HFFc6 (cell line): Measurements from ENCODE around the gene AFF2. TPM values are rescaled to one million over a fixed set of nuclear protein-coding genes. Genes with fewer than 3 reads are reported as not detected.

Experiments
- DNase-seq: peaks from one replicate; pipeline ENCODE4 v3.0.0-alpha.2; 2018
- H3K27ac Mint-ChIP-seq: 2 replicates; pipeline ENCODE4 v1.8.0; 2020; ENCODE audit warnings: mild to moderate bottlenecking, mixed read lengths
- H3K27me3 Mint-ChIP-seq: 2 replicates; pipeline ENCODE4 v1.8.0; 2021; ENCODE audit warnings: mild to moderate bottlenecking, moderate library complexity, mixed read lengths; ENCODE audit not compliant: insufficient read depth
- H3K36me3 Mint-ChIP-seq: 2 replicates; pipeline ENCODE4 v1.8.0; 2021; ENCODE audit warnings: low read depth, mixed read lengths
- H3K4me1 Mint-ChIP-seq: 2 replicates; pipeline ENCODE4 v1.8.0; 2020; ENCODE audit warnings: low read depth, mixed read lengths
- H3K4me3 Mint-ChIP-seq: 2 replicates; pipeline ENCODE4 v1.8.0; 2020; ENCODE audit warnings: mild to moderate bottlenecking, moderate library complexity, mixed read lengths
- H3K9me3 Mint-ChIP-seq: 2 replicates; pipeline ENCODE4 v1.8.0; 2020; ENCODE audit warnings: mild to moderate bottlenecking, mixed read lengths
- total RNA-seq, 6 experiments: library from RNA; stranded (reverse); fragmentation: NEBNext Ultra II Directional; extraction: Animal tissue kit (Norgen Biotek cat#: 25700); gene quantifications; 2 replicates in 1 of 6; 3 replicates in 5 of 6; pipeline ENCODE4 v1.2.3, GENCODE V29; 2021
- TF ChIP-seq, protein P1 (sequence below): fragments of 200-600 bp; sonication (generic); IDR thresholded peaks from 2 replicates; pipeline ENCODE4 v1.5.0; 2021; ENCODE audit warnings: antibody characterized with exemption, mild to moderate bottlenecking

AFF2 gene
- total RNA-seq, 6 experiments from 2014 or later, result not detected

DNA sequence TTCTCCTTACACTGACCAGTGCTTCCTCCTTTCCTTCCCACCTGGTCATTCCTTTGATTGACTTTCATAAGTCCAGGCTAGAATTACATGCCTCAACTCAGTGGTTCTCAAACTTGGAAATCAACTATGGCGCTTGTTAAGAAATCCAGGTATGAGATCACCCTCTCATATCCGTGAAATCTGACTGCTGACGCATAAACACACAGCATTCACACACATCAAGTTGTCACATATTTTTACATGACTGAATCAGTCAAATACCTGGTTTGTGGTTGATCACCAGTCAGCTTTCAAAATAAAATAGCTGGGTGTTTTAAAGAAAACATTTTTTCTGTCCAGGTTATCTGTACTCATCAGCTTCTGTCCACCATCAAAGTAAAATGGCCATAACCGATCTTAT is 433.5 kb downstream of the AFF2 start:
- TF ChIP-seq, protein P1, sequence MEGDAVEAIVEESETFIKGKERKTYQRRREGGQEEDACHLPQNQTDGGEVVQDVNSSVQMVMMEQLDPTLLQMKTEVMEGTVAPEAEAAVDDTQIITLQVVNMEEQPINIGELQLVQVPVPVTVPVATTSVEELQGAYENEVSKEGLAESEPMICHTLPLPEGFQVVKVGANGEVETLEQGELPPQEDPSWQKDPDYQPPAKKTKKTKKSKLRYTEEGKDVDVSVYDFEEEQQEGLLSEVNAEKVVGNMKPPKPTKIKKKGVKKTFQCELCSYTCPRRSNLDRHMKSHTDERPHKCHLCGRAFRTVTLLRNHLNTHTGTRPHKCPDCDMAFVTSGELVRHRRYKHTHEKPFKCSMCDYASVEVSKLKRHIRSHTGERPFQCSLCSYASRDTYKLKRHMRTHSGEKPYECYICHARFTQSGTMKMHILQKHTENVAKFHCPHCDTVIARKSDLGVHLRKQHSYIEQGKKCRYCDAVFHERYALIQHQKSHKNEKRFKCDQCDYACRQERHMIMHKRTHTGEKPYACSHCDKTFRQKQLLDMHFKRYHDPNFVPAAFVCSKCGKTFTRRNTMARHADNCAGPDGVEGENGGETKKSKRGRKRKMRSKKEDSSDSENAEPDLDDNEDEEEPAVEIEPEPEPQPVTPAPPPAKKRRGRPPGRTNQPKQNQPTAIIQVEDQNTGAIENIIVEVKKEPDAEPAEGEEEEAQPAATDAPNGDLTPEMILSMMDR, result no peak
- no peak for DNase-seq
- H3K27me3 Mint-ChIP-seq, result no peaks in the 10 kb centered on the region
- H3K9me3 Mint-ChIP-seq, result peaks cover 11% of the 10 kb centered on the region
- H3K36me3 Mint-ChIP-seq, result no peaks in the 10 kb centered on the region
- H3K4me3 Mint-ChIP-seq, result no peak overlapping the region
- H3K27ac Mint-ChIP-seq, result no peak overlapping the region
- no peaks in the 10 kb centered on the region for H3K4me1 Mint-ChIP-seq

DNA sequence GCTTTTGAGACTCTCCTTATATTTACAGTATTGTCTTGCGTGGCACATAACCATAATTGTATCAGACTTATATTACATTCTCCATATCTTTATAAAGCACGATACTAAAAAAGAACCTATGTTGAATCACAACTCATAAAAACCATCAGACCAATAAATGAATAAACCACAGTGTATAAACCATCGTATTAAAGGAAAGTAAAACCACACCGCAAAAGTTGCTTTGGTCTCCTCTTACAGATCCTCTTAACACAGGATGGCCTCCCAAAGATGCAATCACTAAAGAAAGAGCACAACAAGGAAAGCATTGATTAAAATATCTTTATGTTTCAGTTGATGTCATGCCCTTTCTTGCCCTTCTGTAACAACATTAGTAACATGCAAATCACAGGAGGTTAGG is 437.9 kb downstream of the AFF2 start:
- no peaks in the 10 kb centered on the region for H3K27me3 Mint-ChIP-seq
- H3K9me3 Mint-ChIP-seq, result peaks cover 12% of the 10 kb centered on the region
- H3K4me3 Mint-ChIP-seq, result no peak overlapping the region
- no peaks in the 10 kb centered on the region for H3K4me1 Mint-ChIP-seq
- H3K36me3 Mint-ChIP-seq, result no peaks in the 10 kb centered on the region
- H3K27ac Mint-ChIP-seq, result no peak overlapping the region
- TF ChIP-seq, protein P1, result no peak
- no peak for DNase-seq

DNA sequence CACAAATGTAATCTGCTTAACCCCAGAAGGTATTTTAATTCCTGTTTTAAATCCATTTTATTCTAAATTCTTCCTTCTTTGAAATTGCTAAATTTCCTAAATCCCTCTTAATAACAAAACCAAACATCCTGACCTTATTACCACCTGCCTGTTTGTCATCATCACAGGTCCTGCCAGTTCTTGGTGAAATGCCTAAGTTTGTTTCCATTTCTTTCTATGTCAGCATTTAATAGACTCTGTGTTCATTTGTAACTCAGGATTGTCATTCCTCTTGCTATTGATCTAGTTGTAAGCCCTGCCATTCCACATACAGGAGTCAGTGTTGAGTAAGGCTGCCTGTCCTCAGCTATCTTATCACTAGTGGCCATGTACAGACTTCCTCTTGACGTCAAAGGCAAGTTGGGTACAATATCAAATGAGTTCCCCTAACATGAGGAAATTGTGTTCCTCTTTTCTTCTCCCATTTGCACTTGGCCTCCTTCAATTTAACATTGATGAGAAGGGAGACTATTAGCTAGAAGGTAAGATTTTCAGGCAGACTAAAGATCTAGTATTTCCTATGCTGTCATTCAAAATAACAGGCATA is 440.1 kb downstream of the AFF2 start:
- Mint-ChIP-seq H3K27me3 (no peaks in the 10 kb centered on the region), H3K36me3 (no peaks in the 10 kb centered on the region), H3K27ac (no peak overlapping the region), H3K4me3 (no peak overlapping the region), H3K4me1 (no peaks in the 10 kb centered on the region), H3K9me3 (peaks cover 14% of the 10 kb centered on the region)
- TF ChIP-seq, protein P1, result no peak
- DNase-seq, result no peak

DNA sequence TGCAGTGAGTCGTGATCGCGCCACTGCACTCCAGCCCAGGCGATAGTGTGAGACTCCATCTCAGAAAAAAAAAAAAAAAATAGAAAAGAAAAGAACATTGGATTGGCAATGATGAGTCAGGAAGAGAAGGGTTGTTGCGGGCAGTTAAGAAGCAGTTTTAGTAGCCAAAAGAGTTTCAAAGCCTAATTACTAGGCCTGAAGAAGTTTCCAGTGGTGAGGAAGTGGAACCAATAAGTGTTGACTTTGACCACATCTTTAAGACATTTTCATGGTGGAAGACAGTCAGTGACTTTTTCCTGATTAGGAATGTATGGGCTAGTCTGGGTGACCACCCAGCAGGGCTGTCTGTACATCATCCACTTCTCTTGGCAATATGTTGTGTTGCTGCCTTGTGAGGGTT is 442.3 kb downstream of the AFF2 start:
- Mint-ChIP-seq H3K4me3 (no peak overlapping the region), H3K27me3 (no peaks in the 10 kb centered on the region), H3K4me1 (no peaks in the 10 kb centered on the region), H3K36me3 (no peaks in the 10 kb centered on the region), H3K27ac (no peak overlapping the region), H3K9me3 (peaks cover 14% of the 10 kb centered on the region)
- TF ChIP-seq, protein P1, result no peak
- no peak for DNase-seq

DNA sequence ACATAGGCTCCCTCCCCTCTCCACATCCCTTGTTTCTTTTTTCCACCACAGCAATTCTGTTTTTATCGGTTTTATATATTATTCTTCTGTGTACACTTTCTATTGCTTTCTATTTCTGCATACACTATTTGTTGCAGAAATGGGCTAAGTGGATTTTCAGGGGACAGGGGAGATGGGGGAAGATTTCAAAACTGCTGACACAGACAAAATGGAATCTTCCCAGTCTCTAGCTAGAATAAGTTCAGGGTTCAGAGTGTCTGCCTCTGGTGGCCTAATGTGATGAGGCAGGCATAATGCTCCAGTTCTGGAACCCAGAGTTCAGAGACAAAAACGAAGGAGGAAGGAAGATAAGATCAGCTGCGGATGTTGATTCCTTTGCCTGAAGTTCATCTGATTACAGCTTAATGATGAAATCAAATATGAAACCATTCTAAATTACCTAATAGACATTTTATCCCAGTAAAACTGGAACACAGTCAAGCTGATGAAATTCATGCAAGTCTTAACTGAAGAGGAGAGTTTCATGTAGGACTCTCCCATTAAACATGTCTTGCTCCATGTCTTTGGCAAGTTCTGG is 447.1 kb downstream of the AFF2 start:
- TF ChIP-seq, protein P1, result no peak
- Mint-ChIP-seq H3K36me3 (no peaks in the 10 kb centered on the region), H3K9me3 (peaks cover 7% of the 10 kb centered on the region)

More for the DNA sequence above, 447.1 kb downstream of the AFF2 start:
- H3K4me1 Mint-ChIP-seq, result no peaks in the 10 kb centered on the region
- no peak for DNase-seq
- no peak overlapping the region for H3K4me3 Mint-ChIP-seq
- H3K27ac Mint-ChIP-seq, result no peak overlapping the region
- no peaks in the 10 kb centered on the region for H3K27me3 Mint-ChIP-seq
